GM23338 (cell line): Measurements from ENCODE around the gene APOC1.

Experiments used
- JUNB ChIP-seq: IDR thresholded peaks from one replicate; pipeline ENCODE4 v1.6.1; 2016; ENCODE audit warnings: antibody characterized with exemption; ENCODE audit not compliant: unreplicated experiment
- TF ChIP-seq, protein P1 (sequence below), 2 experiments: fragments of 200-600 bp in 1 of 2; sonication (generic) in 1 of 2; conservative IDR thresholded peaks; 2 replicates each; pipeline versions ENCODE4 v1.5.1 to v1.6.1; 2016 to 2017; ENCODE audit warnings: antibody characterized with exemption in 2 of 2, low read depth in 2 of 2, mild to moderate bottlenecking in 2 of 2, moderate library complexity in 1 of 2

DNA sequence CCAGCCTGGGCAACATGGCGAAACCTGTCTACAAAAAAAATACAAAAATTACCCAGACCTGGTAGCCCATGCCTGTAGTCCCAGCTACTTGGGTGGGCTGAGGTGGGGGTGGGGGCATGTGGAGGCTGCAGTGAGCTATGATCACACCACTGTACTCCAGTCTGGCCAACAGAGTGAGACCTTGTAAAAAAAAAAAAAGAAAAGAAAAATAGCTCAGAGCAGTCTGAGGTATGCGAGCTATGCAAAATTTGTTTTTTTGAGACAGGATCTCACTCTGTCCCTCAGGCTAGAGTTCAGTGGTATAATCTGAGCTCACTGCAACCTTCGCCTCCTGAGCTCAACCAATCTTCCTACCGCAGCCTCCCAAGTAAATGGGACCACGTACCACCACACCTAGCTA lies 30.5 kb upstream of the APOC1 start:
- no peak for TF ChIP-seq JUNB
- TF ChIP-seq, protein P1, sequence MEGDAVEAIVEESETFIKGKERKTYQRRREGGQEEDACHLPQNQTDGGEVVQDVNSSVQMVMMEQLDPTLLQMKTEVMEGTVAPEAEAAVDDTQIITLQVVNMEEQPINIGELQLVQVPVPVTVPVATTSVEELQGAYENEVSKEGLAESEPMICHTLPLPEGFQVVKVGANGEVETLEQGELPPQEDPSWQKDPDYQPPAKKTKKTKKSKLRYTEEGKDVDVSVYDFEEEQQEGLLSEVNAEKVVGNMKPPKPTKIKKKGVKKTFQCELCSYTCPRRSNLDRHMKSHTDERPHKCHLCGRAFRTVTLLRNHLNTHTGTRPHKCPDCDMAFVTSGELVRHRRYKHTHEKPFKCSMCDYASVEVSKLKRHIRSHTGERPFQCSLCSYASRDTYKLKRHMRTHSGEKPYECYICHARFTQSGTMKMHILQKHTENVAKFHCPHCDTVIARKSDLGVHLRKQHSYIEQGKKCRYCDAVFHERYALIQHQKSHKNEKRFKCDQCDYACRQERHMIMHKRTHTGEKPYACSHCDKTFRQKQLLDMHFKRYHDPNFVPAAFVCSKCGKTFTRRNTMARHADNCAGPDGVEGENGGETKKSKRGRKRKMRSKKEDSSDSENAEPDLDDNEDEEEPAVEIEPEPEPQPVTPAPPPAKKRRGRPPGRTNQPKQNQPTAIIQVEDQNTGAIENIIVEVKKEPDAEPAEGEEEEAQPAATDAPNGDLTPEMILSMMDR (conservative IDR thresholded peaks at IDR 0.05; ENCODE audit: low read depth in 2 of 2) = no peak
